ENCODE results near the gene FRMPD4. TPM values are rescaled to one million over a fixed set of nuclear protein-coding genes. Genes with fewer than 3 reads are reported as not detected.

Gene FRMPD4
- total RNA-seq, 1 donor from 2014 or later, result 1.7 TPM

- no peaks in the 10 kb centered on the region for H3K36me3 Mint-ChIP-seq (ENCODE audit: unreplicated experiment)
Measured at GRCh38 chrX:12237771-12238170, 99.5 kb downstream of the FRMPD4 start.

GRCh38 chrX:12239356-12240082 lies 101.2 kb downstream of the FRMPD4 start:
- Mint-ChIP-seq H3K9me3 (ENCODE audit: unreplicated experiment) (peaks cover 8% of the 10 kb centered on the region), H3K36me3 (ENCODE audit: unreplicated experiment) (no peaks in the 10 kb centered on the region), H3K27ac (ENCODE audit: unreplicated experiment) (no peak overlapping the region), H3K4me3 (ENCODE audit: unreplicated experiment) (no peak overlapping the region), H3K4me1 (ENCODE audit: unreplicated experiment) (peaks cover 5% of the 10 kb centered on the region), H3K27me3 (ENCODE audit: unreplicated experiment) (no peaks in the 10 kb centered on the region)
- no peak for DNase-seq (ENCODE audit: extremely low spot score, unreplicated experiment)
- no peak for TF ChIP-seq CTCF (IDR thresholded peaks at IDR 0.05)

More at GRCh38 chrX:12237771-12238170, 99.5 kb downstream of the FRMPD4 start:
- TF ChIP-seq CTCF (IDR thresholded peaks at IDR 0.05), result no peak
- Mint-ChIP-seq H3K27ac (ENCODE audit: unreplicated experiment) (no peak overlapping the region), H3K27me3 (ENCODE audit: unreplicated experiment) (no peaks in the 10 kb centered on the region), H3K4me1 (ENCODE audit: unreplicated experiment) (peaks cover 2% of the 10 kb centered on the region), H3K9me3 (ENCODE audit: unreplicated experiment) (peaks cover 8% of the 10 kb centered on the region), H3K4me3 (ENCODE audit: unreplicated experiment) (no peak overlapping the region)
- DNase-seq (ENCODE audit: extremely low spot score, unreplicated experiment), result no peak

GRCh38 chrX:12240491-12240890 lies 102.2 kb downstream of the FRMPD4 start:
- Mint-ChIP-seq H3K9me3 (ENCODE audit: unreplicated experiment) (peaks cover 14% of the 10 kb centered on the region), H3K4me1 (ENCODE audit: unreplicated experiment) (peaks cover 15% of the 10 kb centered on the region), H3K36me3 (ENCODE audit: unreplicated experiment) (no peaks in the 10 kb centered on the region), H3K27me3 (ENCODE audit: unreplicated experiment) (no peaks in the 10 kb centered on the region), H3K27ac (ENCODE audit: unreplicated experiment) (no peak overlapping the region), H3K4me3 (ENCODE audit: unreplicated experiment) (no peak overlapping the region)
- no peak for DNase-seq (ENCODE audit: extremely low spot score, unreplicated experiment)
- no peak for TF ChIP-seq CTCF (IDR thresholded peaks at IDR 0.05)

- Mint-ChIP-seq H3K4me1 (ENCODE audit: unreplicated experiment) (peaks cover 20% of the 10 kb centered on the region), H3K36me3 (ENCODE audit: unreplicated experiment) (no peaks in the 10 kb centered on the region), H3K4me3 (ENCODE audit: unreplicated experiment) (no peak overlapping the region), H3K9me3 (ENCODE audit: unreplicated experiment) (peaks cover 18% of the 10 kb centered on the region), H3K27ac (ENCODE audit: unreplicated experiment) (no peak overlapping the region), H3K27me3 (ENCODE audit: unreplicated experiment) (no peaks in the 10 kb centered on the region)
- no peak for DNase-seq (ENCODE audit: extremely low spot score, unreplicated experiment)
- TF ChIP-seq CTCF (IDR thresholded peaks at IDR 0.05), result no peak
Measured at GRCh38 chrX:12241026-12241425, 102.8 kb downstream of the FRMPD4 start.

GRCh38 chrX:12245650-12246645 lies 107.7 kb downstream of the FRMPD4 start:
- Mint-ChIP-seq H3K27ac (ENCODE audit: unreplicated experiment) (peak overlapping the region; percentile 76), H3K27me3 (ENCODE audit: unreplicated experiment) (no peaks in the 10 kb centered on the region), H3K9me3 (ENCODE audit: unreplicated experiment) (peaks cover 23% of the 10 kb centered on the region), H3K4me3 (ENCODE audit: unreplicated experiment) (no peak overlapping the region), H3K36me3 (ENCODE audit: unreplicated experiment) (no peaks in the 10 kb centered on the region), H3K4me1 (ENCODE audit: unreplicated experiment) (peaks cover 38% of the 10 kb centered on the region)
- DNase-seq (ENCODE audit: extremely low spot score, unreplicated experiment), result no peak
- no peak for TF ChIP-seq CTCF (IDR thresholded peaks at IDR 0.05)

Measured in osteocyte (in vitro differentiated cells).